HFF-Myc (cell line): Measurements from ENCODE around the gene VEPH1.

Source experiments
- DNase-seq: peaks from one replicate; pipeline ENCODE4 v3.0.0-alpha.2; 2011; ENCODE audit warnings: low read depth; ENCODE audit errors: extremely low read depth
- H3K4me3 ChIP-seq: replicated peaks from 2 replicates; pipeline ENCODE4 v1.5.1; 2011; ENCODE audit warnings: low read depth, mild to moderate bottlenecking, control low read depth, low read length
- CTCF ChIP-seq: IDR thresholded peaks from 2 replicates; pipeline ENCODE4 v1.5.1; 2012; ENCODE audit warnings: mild to moderate bottlenecking, low read depth, low read length, control low read depth; ENCODE audit errors: missing control alignments

VEPH1 gene

GRCh38 chr3:157479464-157480243 lies 23.6 kb downstream of the VEPH1 start:
- no peak for TF ChIP-seq CTCF
- no peak overlapping the region for H3K4me3 ChIP-seq
- DNase-seq: no peak

- no peak overlapping the region for H3K4me3 ChIP-seq
- DNase-seq: no peak
- TF ChIP-seq CTCF: no peak
Observed at GRCh38 chr3:157477441-157477840, 25.8 kb downstream of the VEPH1 start.

GRCh38 chr3:157475921-157476414 lies 27.2 kb downstream of the VEPH1 start:
- TF ChIP-seq CTCF: no peak
- DNase-seq: peak; percentile 37
- no peak overlapping the region for H3K4me3 ChIP-seq

- TF ChIP-seq CTCF: no peak
- DNase-seq: no peak
- H3K4me3 ChIP-seq: no peak overlapping the region
Observed at GRCh38 chr3:157472648-157473047, 30.6 kb downstream of the VEPH1 start.

GRCh38 chr3:157471064-157471463 lies 32.2 kb downstream of the VEPH1 start:
- no peak for TF ChIP-seq CTCF
- H3K4me3 ChIP-seq: no peak overlapping the region
- DNase-seq: no peak

GRCh38 chr3:157469561-157470294 lies 33.5 kb downstream of the VEPH1 start:
- no peak for DNase-seq
- no peak overlapping the region for H3K4me3 ChIP-seq
- TF ChIP-seq CTCF: no peak
